CD8-positive, alpha-beta memory T cell (primary cell): ENCODE data around the gene BCL2L13. TPM values are rescaled to one million over a fixed set of nuclear protein-coding genes. Genes with fewer than 3 reads are reported as not detected.
"Not testable (repeated sequence)": the region's sequence is repeated elsewhere in the genome, so short reads cannot be mapped to it uniquely, and the experiment has no call there.

Experiments used
- CTCF ChIA-PET: fragments of 350-600 bp; sonication (Branson Sonifier 250); formaldehyde crosslinking; loops from one replicate; lab custom pipeline; 2021; ENCODE audit warnings: antibody characterized with exemption; lab: Charles Lee
- POLR2A ChIA-PET: fragments of 350-600 bp; sonication (Branson Sonifier 250); formaldehyde crosslinking; loops from one replicate; lab custom pipeline; 2021; ENCODE audit warnings: antibody characterized with exemption; lab: Charles Lee
- DNase-seq, 5 donors: peaks; one replicate each; pipeline versions ENCODE4 v3.0.0 to v3.0.0-alpha.2; 2020 to 2022; ENCODE audit warnings: mixed read lengths in 1 of 5
- H3K27ac ChIP-seq: one replicate; pipeline ENCODE4 v1.7.0; 2013; ENCODE audit warnings: low read depth, mild to moderate bottlenecking, low read length, moderate library complexity
- H3K27me3 ChIP-seq: 2 replicates; pipeline ENCODE4 v1.7.0; 2013; ENCODE audit warnings: low read length, mild to moderate bottlenecking; ENCODE audit not compliant: insufficient read depth, poor library complexity, severe bottlenecking
- H3K36me3 ChIP-seq: 2 replicates; pipeline ENCODE4 v1.7.0; 2013; ENCODE audit warnings: mild to moderate bottlenecking, low read length, moderate library complexity; ENCODE audit not compliant: insufficient read depth
- H3K4me1 ChIP-seq: 2 replicates; pipeline ENCODE4 v1.7.0; 2013; ENCODE audit warnings: mild to moderate bottlenecking, low read length, moderate library complexity; ENCODE audit not compliant: insufficient read depth
- H3K4me3 ChIP-seq: 2 replicates; pipeline ENCODE4 v1.7.0; 2013; ENCODE audit warnings: mild to moderate bottlenecking, low read length
- H3K9me3 ChIP-seq: 2 replicates; pipeline ENCODE4 v1.7.0; 2013; ENCODE audit warnings: mild to moderate bottlenecking, low read length
- H3K27ac Mint-ChIP-seq, 8 donors: one replicate each; pipeline ENCODE4 v1.8.0; 2020 to 2021; ENCODE audit warnings: mixed read lengths in 8 of 8, mild to moderate bottlenecking in 6 of 8, inconsistent platforms in 3 of 8, moderate library complexity in 3 of 8
- H3K27me3 Mint-ChIP-seq, 2 donors: one replicate each; pipeline ENCODE4 v1.8.0; 2020 to 2021; ENCODE audit warnings: mixed read lengths in 2 of 2, mild to moderate bottlenecking in 1 of 2, moderate library complexity in 1 of 2
- H3K36me3 Mint-ChIP-seq, 3 donors: one replicate each; pipeline ENCODE4 v1.8.0; 2020 to 2021; ENCODE audit warnings: mixed read lengths in 3 of 3, inconsistent platforms in 1 of 3, mild to moderate bottlenecking in 1 of 3
- H3K4me1 Mint-ChIP-seq, 3 donors: one replicate each; pipeline ENCODE4 v1.8.0; 2020 to 2021; ENCODE audit warnings: mixed read lengths in 3 of 3, inconsistent platforms in 1 of 3, mild to moderate bottlenecking in 1 of 3
- H3K4me3 Mint-ChIP-seq, 7 donors: one replicate each; pipeline ENCODE4 v1.8.0; 2020 to 2021; ENCODE audit warnings: mixed read lengths in 7 of 7, mild to moderate bottlenecking in 6 of 7, moderate library complexity in 4 of 7, inconsistent platforms in 2 of 7
- H3K9me3 Mint-ChIP-seq, 5 donors: one replicate each; pipeline ENCODE4 v1.8.0; 2020 to 2022; ENCODE audit warnings: mixed read lengths in 5 of 5, mild to moderate bottlenecking in 3 of 5, moderate library complexity in 2 of 5, inconsistent platforms in 1 of 5
- polyA plus RNA-seq: library from polyadenylated mRNA; unstranded; fragments of 300-500 nt; fragmentation: Illumina TruSeq; gene quantifications from one replicate; pipeline ENCODE4 v1.2.3, GENCODE V29; 2021
- total RNA-seq, 2 experiments: library from RNA; stranded (reverse); gene quantifications; one replicate each; pipeline ENCODE4 v1.2.3, GENCODE V29; 2021

The BCL2L13 gene
- total and polyA plus RNA-seq, 3 experiments from 2014 or later = 39.8 to 41.1 (median 40.1) TPM

GRCh38 chr22:17678817-17679385, 40.3 kb downstream of the BCL2L13 start:
- H3K4me3 ChIP-seq = no peak overlapping the region
- ChIA-PET CTCF (interaction anchor here (0.9 kb wide), 1 partner anchor 9 kb away, joined by 4 read pairs; no protein-coding TSS in a partner anchor), POLR2A (no interaction called here)
- H3K9me3 Mint-ChIP-seq = no peaks in the 10 kb centered on the region
- no peaks in the 10 kb centered on the region for H3K27me3 ChIP-seq
- H3K9me3 ChIP-seq = no peaks in the 10 kb centered on the region
- H3K4me1 Mint-ChIP-seq = peaks cover 13 to 38% (median 20%) of the 10 kb centered on the region in 3 donors
- no peaks in the 10 kb centered on the region for H3K4me1 ChIP-seq
- H3K36me3 ChIP-seq = no peaks in the 10 kb centered on the region
- DNase-seq = no peak
- peak overlapping the region in 1 of 8 donors; percentile 51 for H3K27ac Mint-ChIP-seq
- no peak overlapping the region for H3K4me3 Mint-ChIP-seq
- H3K27me3 Mint-ChIP-seq = no peaks in the 10 kb centered on the region
- H3K36me3 Mint-ChIP-seq = peaks cover 0 to 17% (median 2%) of the 10 kb centered on the region in 3 donors
- H3K27ac ChIP-seq = no peak overlapping the region

- Histone ChIP-seq H3K4me3 (no peak overlapping the region), H3K36me3 (no peaks in the 10 kb centered on the region), H3K27me3 (no peaks in the 10 kb centered on the region), H3K9me3 (no peaks in the 10 kb centered on the region), H3K4me1 (no peaks in the 10 kb centered on the region), H3K27ac (no peak overlapping the region)
- no peak for DNase-seq
- H3K36me3 Mint-ChIP-seq = peaks cover 0 to 30% (median 6%) of the 10 kb centered on the region in 3 donors
- no peaks in the 10 kb centered on the region for H3K27me3 Mint-ChIP-seq
- H3K9me3 Mint-ChIP-seq = no peaks in the 10 kb centered on the region
- no peak overlapping the region for H3K4me3 Mint-ChIP-seq
- peaks cover 4 to 14% (median 8%) of the 10 kb centered on the region in 3 donors for H3K4me1 Mint-ChIP-seq
- peak overlapping the region in 1 of 8 donors; percentile 56 for H3K27ac Mint-ChIP-seq
- ChIA-PET POLR2A (no interaction called here), CTCF (no interaction called here)
Measured at GRCh38 chr22:17684245-17684644, 45.7 kb downstream of the BCL2L13 start.

GRCh38 chr22:17692841-17693240, 54.3 kb downstream of the BCL2L13 start:
- no peak overlapping the region for H3K27ac ChIP-seq
- Mint-ChIP-seq H3K36me3 (peaks cover 0 to 50% (median 14%) of the 10 kb centered on the region in 3 donors), H3K9me3 (no peaks in the 10 kb centered on the region), H3K4me1 (peaks cover 3 to 7% (median 5%) of the 10 kb centered on the region in 3 donors), H3K27me3 (no peaks in the 10 kb centered on the region), H3K27ac (peak overlapping the region in 1 of 8 donors; percentile 35), H3K4me3 (no peak overlapping the region)
- no peaks in the 10 kb centered on the region for H3K36me3 ChIP-seq
- POLR2A ChIA-PET = no interaction called here
- H3K4me3 ChIP-seq = no peak overlapping the region
- H3K27me3 ChIP-seq = no peaks in the 10 kb centered on the region
- no peaks in the 10 kb centered on the region for H3K4me1 ChIP-seq
- CTCF ChIA-PET = no interaction called here
- DNase-seq = no peak
- no peaks in the 10 kb centered on the region for H3K9me3 ChIP-seq

GRCh38 chr22:17694193-17694592, 55.6 kb downstream of the BCL2L13 start:
- Histone ChIP-seq H3K27ac (no peak overlapping the region), H3K4me1 (no peaks in the 10 kb centered on the region), H3K9me3 (no peaks in the 10 kb centered on the region), H3K27me3 (no peaks in the 10 kb centered on the region), H3K4me3 (no peak overlapping the region), H3K36me3 (peaks cover 3% of the 10 kb centered on the region)
- Mint-ChIP-seq H3K4me3 (no peak overlapping the region), H3K36me3 (peaks cover 0 to 49% (median 14%) of the 10 kb centered on the region in 3 donors), H3K27me3 (no peaks in the 10 kb centered on the region), H3K4me1 (peaks cover 7 to 12% (median 7%) of the 10 kb centered on the region in 3 donors), H3K27ac (no peak overlapping the region), H3K9me3 (no peaks in the 10 kb centered on the region)
- DNase-seq = no peak
- POLR2A ChIA-PET = no interaction called here
- CTCF ChIA-PET = no interaction called here

GRCh38 chr22:17694752-17695151, 56.2 kb downstream of the BCL2L13 start:
- Histone ChIP-seq H3K27ac (no peak overlapping the region), H3K9me3 (no peaks in the 10 kb centered on the region), H3K27me3 (no peaks in the 10 kb centered on the region), H3K4me1 (no peaks in the 10 kb centered on the region), H3K4me3 (no peak overlapping the region), H3K36me3 (peaks cover 3% of the 10 kb centered on the region)
- DNase-seq = no peak
- no peaks in the 10 kb centered on the region for H3K27me3 Mint-ChIP-seq
- CTCF ChIA-PET = no interaction called here
- no peaks in the 10 kb centered on the region for H3K9me3 Mint-ChIP-seq
- H3K27ac Mint-ChIP-seq = peak overlapping the region in 2 of 8 donors; percentile 15 to 33
- H3K4me1 Mint-ChIP-seq = peaks cover 7 to 12% (median 9%) of the 10 kb centered on the region in 3 donors
- peaks cover 0 to 50% (median 17%) of the 10 kb centered on the region in 3 donors for H3K36me3 Mint-ChIP-seq
- POLR2A ChIA-PET = no interaction called here
- H3K4me3 Mint-ChIP-seq = no peak overlapping the region

GRCh38 chr22:17695986-17696385, 57.4 kb downstream of the BCL2L13 start:
- ChIA-PET CTCF (no interaction called here), POLR2A (no interaction called here)
- Mint-ChIP-seq H3K36me3 (peaks cover 0 to 55% (median 16%) of the 10 kb centered on the region in 3 donors), H3K27me3 (no peaks in the 10 kb centered on the region), H3K4me3 (no peak overlapping the region), H3K4me1 (peaks cover 7 to 12% (median 12%) of the 10 kb centered on the region in 3 donors), H3K27ac (peak overlapping the region in 1 of 8 donors; percentile 36), H3K9me3 (no peaks in the 10 kb centered on the region)
- Histone ChIP-seq H3K4me1 (no peaks in the 10 kb centered on the region), H3K4me3 (no peak overlapping the region), H3K27me3 (no peaks in the 10 kb centered on the region), H3K36me3 (peaks cover 3% of the 10 kb centered on the region), H3K9me3 (no peaks in the 10 kb centered on the region), H3K27ac (no peak overlapping the region)
- no peak for DNase-seq

GRCh38 chr22:17697196-17697595, 58.6 kb downstream of the BCL2L13 start:
- H3K36me3 Mint-ChIP-seq = peaks cover 0 to 48% (median 16%) of the 10 kb centered on the region in 3 donors
- peaks cover 7 to 12% (median 12%) of the 10 kb centered on the region in 3 donors for H3K4me1 Mint-ChIP-seq

GRCh38 chr22:17698276-17698675, 59.7 kb downstream of the BCL2L13 start:
- H3K27ac ChIP-seq, H3K4me3 ChIP-seq, CTCF ChIA-PET, H3K4me3 Mint-ChIP-seq, H3K9me3 ChIP-seq, H3K27me3 ChIP-seq, H3K9me3 Mint-ChIP-seq, H3K4me1 ChIP-seq, DNase-seq, POLR2A ChIA-PET, H3K27me3 Mint-ChIP-seq, H3K36me3 ChIP-seq: not testable (repeated sequence)
- H3K36me3 Mint-ChIP-seq = peaks cover 0 to 43% (median 14%) of the 10 kb centered on the region in 3 donors
- H3K4me1 Mint-ChIP-seq = peaks cover 7 to 12% (median 12%) of the 10 kb centered on the region in 3 donors
- peak overlapping the region in 3 of 8 donors; percentile 26 to 89 (median 75) for H3K27ac Mint-ChIP-seq

More at GRCh38 chr22:17697196-17697595, 58.6 kb downstream of the BCL2L13 start:
- H3K27ac Mint-ChIP-seq, H3K27me3 Mint-ChIP-seq, H3K4me3 ChIP-seq, H3K9me3 ChIP-seq, CTCF ChIA-PET, H3K27me3 ChIP-seq, DNase-seq, H3K4me1 ChIP-seq, H3K9me3 Mint-ChIP-seq, H3K36me3 ChIP-seq, H3K4me3 Mint-ChIP-seq, POLR2A ChIA-PET, H3K27ac ChIP-seq: not testable (repeated sequence)
